ENCODE measurements around the gene HMG20B. TPM values are rescaled to one million over a fixed set of nuclear protein-coding genes. Genes with fewer than 3 reads are reported as not detected.
"Not testable (repeated sequence)": the region's sequence is repeated elsewhere in the genome, so short reads cannot be mapped to it uniquely, and the experiment has no call there.

The HMG20B gene
- total RNA-seq, 1 experiment from 2014 or later = 109 TPM

- Histone ChIP-seq H3K4me3 (ENCODE audit: insufficient read depth, low read depth, low read length) (peak within 1 kb of the TSS; percentile 88), H3K27me3 (ENCODE audit: control insufficient read depth, insufficient read depth, low read length) (no peaks in the 10 kb centered on the region; the same call in 1 of the 2 replicates), H3K36me3 (replicated peaks; ENCODE audit: control insufficient read depth, insufficient read depth, low read length) (no peaks in the 10 kb centered on the region)
- DNase-seq = peak; percentile 100
Measured at GRCh38 chr19:3557461-3558248, 15.1 kb upstream of the HMG20B start, which contains the start of gene MFSD12. Gene MFSD12 (minus strand): TSS chr19:3557586. CDS start chr19:3557403, 183 bp downstream.

- peak; percentile 34 for DNase-seq
- Histone ChIP-seq H3K4me3 (ENCODE audit: insufficient read depth, low read depth, low read length) (no peak overlapping the region), H3K27me3 (ENCODE audit: control insufficient read depth, insufficient read depth, low read length) (no peaks in the 10 kb centered on the region), H3K36me3 (replicated peaks; ENCODE audit: control insufficient read depth, insufficient read depth, low read length) (no peaks in the 10 kb centered on the region)
Measured at GRCh38 chr19:3563709-3564524, 8.8 kb upstream of the HMG20B start.

DNA sequence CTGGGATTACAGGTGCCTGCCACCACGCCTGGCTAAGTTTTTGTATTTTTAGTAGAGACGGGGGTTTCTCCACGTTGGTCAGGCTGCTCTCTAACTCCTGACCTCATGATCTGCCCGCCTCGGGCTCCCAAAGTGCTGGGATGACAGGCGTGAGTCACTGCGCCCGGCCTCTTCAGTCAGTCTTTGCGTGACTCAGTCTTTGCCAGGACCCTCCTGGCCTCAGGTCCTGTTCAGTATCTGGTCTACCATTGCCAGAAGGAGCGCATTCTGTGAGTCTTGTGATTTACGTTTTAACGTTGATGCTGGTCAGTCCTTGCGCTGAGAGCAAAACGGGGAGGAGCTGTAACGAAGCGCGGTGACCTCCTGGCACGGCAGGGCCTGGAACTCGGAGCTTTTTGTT lies 7.6 kb upstream of the HMG20B start:
- H3K4me3 ChIP-seq (ENCODE audit: insufficient read depth, low read depth, low read length) = no peak overlapping the region
- DNase-seq = no peak

DNA sequence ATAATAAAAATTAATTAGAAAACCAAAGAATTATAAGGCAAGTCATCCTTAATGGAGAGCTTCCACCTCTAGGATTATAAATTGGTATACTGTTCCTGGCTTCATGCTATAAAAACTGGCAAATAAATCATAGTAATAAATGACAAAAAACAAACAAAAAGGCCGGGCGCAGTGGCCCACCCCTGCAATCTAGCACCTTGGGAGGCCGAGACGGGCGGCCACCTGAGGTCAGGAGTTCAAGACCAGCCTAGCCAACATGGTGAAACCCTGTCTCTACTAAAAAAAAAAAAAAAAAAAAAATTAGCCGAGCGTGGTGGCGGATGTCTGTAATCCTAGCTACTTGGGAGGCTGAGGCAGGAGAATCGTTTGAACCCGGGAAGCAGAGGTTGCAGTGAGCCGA lies 2.7 kb upstream of the HMG20B start:
- not testable (repeated sequence) for H3K36me3 ChIP-seq (replicated peaks; ENCODE audit: control insufficient read depth, insufficient read depth, low read length); H3K27me3 ChIP-seq (ENCODE audit: control insufficient read depth, insufficient read depth, low read length); H3K4me3 ChIP-seq (ENCODE audit: insufficient read depth, low read depth, low read length); DNase-seq

More for the DNA sequence above, 7.6 kb upstream of the HMG20B start:
- Histone ChIP-seq H3K27me3 (ENCODE audit: control insufficient read depth, insufficient read depth, low read length) (no peaks in the 10 kb centered on the region), H3K36me3 (replicated peaks; ENCODE audit: control insufficient read depth, insufficient read depth, low read length) (no peaks in the 10 kb centered on the region)

GRCh38 chr19:3570606-3571011 lies 2.1 kb upstream of the HMG20B start:
- Histone ChIP-seq H3K27me3 (ENCODE audit: control insufficient read depth, insufficient read depth, low read length) (no peaks in the 10 kb centered on the region; the same call in 1 of the 2 replicates), H3K36me3 (replicated peaks; ENCODE audit: control insufficient read depth, insufficient read depth, low read length) (no peaks in the 10 kb centered on the region; the same call in 1 of the 2 replicates), H3K4me3 (ENCODE audit: insufficient read depth, low read depth, low read length) (no peak overlapping the region)
- no peak for DNase-seq

- Histone ChIP-seq H3K36me3 (replicated peaks; ENCODE audit: control insufficient read depth, insufficient read depth, low read length) (no peaks in the 10 kb centered on the region; the same call in 1 of the 2 replicates), H3K27me3 (ENCODE audit: control insufficient read depth, insufficient read depth, low read length) (peaks cover 3% of the 10 kb centered on the region; the same call in 1 of the 2 replicates), H3K4me3 (ENCODE audit: insufficient read depth, low read depth, low read length) (no peak overlapping the region)
- DNase-seq = peak; percentile 99
Measured at GRCh38 chr19:3572132-3572854, 451 bp upstream of the HMG20B start.

DNA sequence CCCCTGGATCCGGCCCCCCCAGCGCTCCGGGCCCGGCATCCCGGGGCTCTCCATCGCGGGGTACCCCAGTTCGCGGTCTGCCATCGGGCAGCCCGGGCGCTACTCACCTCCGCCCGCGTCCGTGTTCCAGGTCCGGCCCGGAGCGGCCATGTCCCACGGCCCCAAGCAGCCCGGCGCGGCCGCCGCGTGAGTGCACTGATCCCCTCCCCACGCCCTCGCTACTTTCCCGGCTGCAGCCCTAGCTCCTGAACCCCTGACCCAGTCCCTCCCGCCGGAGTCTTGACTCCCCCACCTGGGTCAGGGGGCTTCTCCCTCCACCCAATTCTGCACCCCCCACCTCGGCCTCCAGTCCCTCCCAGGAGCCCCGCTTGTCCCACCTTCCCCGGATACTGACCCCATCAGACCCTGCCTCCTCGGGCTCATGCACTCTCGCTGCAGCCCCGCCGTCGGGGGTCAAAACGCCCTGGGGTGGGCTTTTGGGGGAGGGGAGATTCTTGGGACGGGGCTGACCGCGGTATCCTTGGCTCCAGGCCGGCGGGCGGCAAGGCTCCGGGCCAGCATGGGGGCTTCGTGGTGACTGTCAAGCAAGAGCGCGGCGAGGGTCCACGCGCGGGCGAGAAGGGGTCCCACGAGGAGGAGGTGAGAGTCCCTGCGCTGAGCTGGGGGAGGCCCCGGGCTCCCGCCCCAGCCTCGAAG lies 566 bp downstream of the HMG20B start:
- Histone ChIP-seq H3K27me3 (ENCODE audit: control insufficient read depth, insufficient read depth, low read length) (peaks cover 10% of the 10 kb centered on the region; the same call in 1 of the 2 replicates), H3K4me3 (ENCODE audit: insufficient read depth, low read depth, low read length) (peak overlapping the region; percentile 91), H3K36me3 (replicated peaks; ENCODE audit: control insufficient read depth, insufficient read depth, low read length) (no peaks in the 10 kb centered on the region; the same call in 1 of the 2 replicates)
- peak; percentile 81 for DNase-seq

DNA sequence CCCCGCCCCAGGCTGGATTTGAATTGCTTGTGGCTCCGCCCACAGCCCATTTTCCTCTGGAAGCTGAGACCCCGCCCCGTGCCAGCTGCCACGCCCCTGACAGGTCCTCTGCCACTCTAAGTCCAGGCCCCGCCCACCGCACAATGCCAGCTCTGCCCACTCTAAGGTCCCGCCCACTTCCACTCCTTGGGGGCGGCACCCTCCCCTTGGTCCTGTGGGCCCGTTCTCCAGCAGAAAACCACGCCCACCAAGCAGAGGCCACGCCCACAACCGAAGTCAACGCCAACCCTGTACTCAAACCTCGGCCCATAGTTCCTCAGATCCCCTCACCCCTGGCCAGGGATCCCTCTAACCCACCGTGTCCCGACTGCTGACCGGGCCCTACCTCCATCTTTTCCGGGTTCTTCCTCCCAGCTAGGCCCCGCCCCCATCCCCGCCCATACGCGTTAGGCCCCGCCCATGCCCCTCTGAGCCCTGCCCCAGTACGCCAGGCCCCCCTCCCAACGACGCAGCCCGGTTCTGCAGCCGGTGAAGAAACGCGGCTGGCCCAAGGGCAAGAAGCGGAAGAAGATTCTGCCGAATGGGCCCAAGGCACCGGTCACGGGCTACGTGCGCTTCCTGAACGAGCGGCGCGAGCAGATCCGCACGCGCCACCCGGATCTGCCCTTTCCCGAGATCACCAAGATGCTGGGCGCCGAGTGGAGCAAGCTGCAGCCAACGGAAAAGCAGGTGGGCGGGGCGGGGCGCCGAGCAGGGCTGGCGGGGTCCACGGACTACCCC lies 1.3 kb downstream of the HMG20B start:
- DNase-seq = peak; percentile 97
- Histone ChIP-seq H3K27me3 (ENCODE audit: control insufficient read depth, insufficient read depth, low read length) (peaks cover 15% of the 10 kb centered on the region; the same call in 1 of the 2 replicates), H3K4me3 (ENCODE audit: insufficient read depth, low read depth, low read length) (peak overlapping the region; percentile 91), H3K36me3 (replicated peaks; ENCODE audit: control insufficient read depth, insufficient read depth, low read length) (no peaks in the 10 kb centered on the region; the same call in 1 of the 2 replicates)

DNA sequence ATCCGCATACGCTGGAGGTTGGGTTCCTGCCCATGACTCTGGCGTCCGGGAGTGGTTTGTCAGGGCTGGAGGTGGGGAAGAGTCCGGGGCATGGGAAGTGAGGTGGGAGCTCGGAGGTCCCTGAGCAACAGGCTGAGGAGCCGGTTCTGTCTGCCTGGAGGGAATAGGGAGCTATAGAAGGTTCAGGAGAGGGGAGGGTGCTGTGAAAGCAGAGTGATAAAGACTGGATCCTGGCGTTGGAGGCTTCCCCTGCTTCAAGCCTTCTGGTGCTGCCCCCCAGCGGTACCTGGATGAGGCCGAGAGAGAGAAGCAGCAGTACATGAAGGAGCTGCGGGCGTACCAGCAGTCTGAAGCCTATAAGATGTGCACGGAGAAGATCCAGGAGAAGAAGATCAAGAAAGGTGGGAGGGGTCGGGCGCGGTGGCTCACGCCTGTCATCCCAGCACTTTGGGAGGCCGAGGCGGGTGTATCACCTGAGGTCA lies 2.6 kb downstream of the HMG20B start:
- H3K4me3 ChIP-seq (ENCODE audit: insufficient read depth, low read depth, low read length) = no peak overlapping the region
- H3K27me3 ChIP-seq (ENCODE audit: control insufficient read depth, insufficient read depth, low read length) = peaks cover 17% of the 10 kb centered on the region; the same call in 1 of the 2 replicates
- peak; percentile 68 for DNase-seq
- H3K36me3 ChIP-seq (replicated peaks; ENCODE audit: control insufficient read depth, insufficient read depth, low read length) = no peaks in the 10 kb centered on the region; the same call in 1 of the 2 replicates

DNA sequence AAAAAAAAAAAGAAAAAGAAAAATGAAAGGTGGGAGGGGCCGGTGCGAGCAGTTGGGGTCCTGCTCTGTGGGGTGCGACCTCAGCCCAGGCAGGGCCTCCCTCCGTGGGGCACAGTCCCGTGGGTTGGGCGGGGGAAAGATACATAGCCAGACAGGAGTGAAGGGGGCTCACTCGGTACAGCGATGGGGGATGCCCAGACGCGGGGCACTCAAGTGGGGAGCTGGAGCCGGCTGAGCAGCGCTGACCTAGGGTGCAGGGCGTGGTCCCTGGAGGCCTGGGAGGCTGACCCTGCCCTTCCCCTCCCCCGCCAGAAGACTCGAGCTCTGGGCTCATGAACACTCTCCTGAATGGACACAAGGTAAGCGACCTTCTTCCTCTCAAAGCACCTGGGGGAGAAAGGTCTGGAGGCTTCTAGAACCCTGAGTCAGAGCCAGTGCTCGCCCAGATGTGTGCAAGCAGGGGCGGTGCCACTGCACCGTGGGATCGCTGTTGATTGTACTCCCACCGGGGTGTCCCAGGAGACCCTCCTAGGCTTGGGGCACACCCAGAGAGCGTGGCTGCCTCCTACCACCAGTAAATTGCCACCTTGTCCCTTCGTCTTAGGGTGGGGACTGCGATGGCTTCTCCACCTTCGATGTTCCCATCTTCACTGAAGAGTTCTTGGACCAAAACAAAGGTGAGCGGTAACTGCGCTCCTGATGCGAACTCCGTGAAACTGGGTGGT lies 3.4 kb downstream of the HMG20B start:
- no peaks in the 10 kb centered on the region; the same call in 1 of the 2 replicates for H3K36me3 ChIP-seq (replicated peaks; ENCODE audit: control insufficient read depth, insufficient read depth, low read length)
- H3K27me3 ChIP-seq (ENCODE audit: control insufficient read depth, insufficient read depth, low read length) = peaks cover 17% of the 10 kb centered on the region; the same call in 1 of the 2 replicates
- DNase-seq = peak; percentile 49
- H3K4me3 ChIP-seq (ENCODE audit: insufficient read depth, low read depth, low read length) = peak overlapping the region; percentile 61

DNA sequence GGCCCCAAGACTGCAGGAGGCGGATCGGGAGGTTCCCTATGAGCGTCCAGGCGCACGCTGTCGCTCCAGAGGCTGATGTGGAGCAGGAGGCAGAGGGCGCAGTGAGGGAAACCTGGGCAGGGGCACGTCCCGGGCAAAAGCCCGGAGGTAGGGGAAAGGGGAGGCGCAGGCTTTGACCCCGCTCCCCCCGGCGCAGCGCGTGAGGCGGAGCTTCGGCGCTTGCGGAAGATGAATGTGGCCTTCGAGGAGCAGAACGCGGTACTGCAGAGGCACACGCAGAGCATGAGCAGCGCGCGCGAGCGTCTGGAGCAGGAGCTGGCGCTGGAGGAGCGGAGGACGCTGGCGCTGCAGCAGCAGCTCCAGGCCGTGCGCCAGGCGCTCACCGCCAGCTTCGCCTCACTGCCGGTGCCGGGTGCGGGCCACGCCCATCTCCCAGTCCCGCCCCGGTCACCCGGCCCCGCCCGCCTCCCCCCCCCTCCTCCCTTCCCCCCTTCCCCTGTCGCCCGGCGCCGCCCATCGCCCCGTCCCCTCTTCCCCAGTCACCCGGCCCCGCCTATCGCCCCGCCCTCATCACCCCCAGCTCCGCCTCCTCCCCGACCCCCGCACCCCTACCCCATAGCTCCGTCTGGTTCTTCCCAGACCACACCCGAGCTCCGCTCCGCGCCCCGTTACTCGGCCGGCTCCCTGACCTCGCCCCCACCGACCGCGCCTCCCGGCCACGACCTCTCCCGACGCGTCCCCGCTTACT lies 4.1 kb downstream of the HMG20B start:
- peak; percentile 100 for DNase-seq
- no peaks in the 10 kb centered on the region; the same call in 1 of the 2 replicates for H3K36me3 ChIP-seq (replicated peaks; ENCODE audit: control insufficient read depth, insufficient read depth, low read length)
- peaks cover 17% of the 10 kb centered on the region; the same call in 1 of the 2 replicates for H3K27me3 ChIP-seq (ENCODE audit: control insufficient read depth, insufficient read depth, low read length)
- H3K4me3 ChIP-seq (ENCODE audit: insufficient read depth, low read depth, low read length) = peak overlapping the region; percentile 61
